GM12873 (cell line): ENCODE measurements around the gene IGSF8.

Experiments
- CTCF ChIP-seq: IDR thresholded peaks from 2 replicates; pipeline ENCODE4 v1.5.1; 2012; ENCODE audit warnings: low read depth, mild to moderate bottlenecking, moderate library complexity, low read length, control low read depth; ENCODE audit not compliant: insufficient read depth; ENCODE audit errors: missing control alignments

IGSF8 gene

GRCh38 chr1:160109686-160110085, 11.3 kb upstream of the IGSF8 start:
- no peak for TF ChIP-seq CTCF

- TF ChIP-seq CTCF: peak; percentile 68
Measured at GRCh38 chr1:160108888-160109662, 10.7 kb upstream of the IGSF8 start.

GRCh38 chr1:160107512-160107911, 9.1 kb upstream of the IGSF8 start:
- no peak for TF ChIP-seq CTCF

GRCh38 chr1:160105155-160105554, 6.7 kb upstream of the IGSF8 start:
- no peak for TF ChIP-seq CTCF

- no peak for TF ChIP-seq CTCF
Measured at GRCh38 chr1:160104486-160104885, 6.1 kb upstream of the IGSF8 start.

GRCh38 chr1:160103658-160104408, 5.4 kb upstream of the IGSF8 start:
- TF ChIP-seq CTCF: no peak

- TF ChIP-seq CTCF: no peak
Measured at GRCh38 chr1:160101717-160102522, 3.5 kb upstream of the IGSF8 start.
